Lower leg skin (tissue), 3 donors: ENCODE data around the gene RTRAF.

Source experiments
- CTCF ChIP-seq, 3 donors: fragments of 450-650 bp; IDR thresholded peaks; one replicate each; pipeline ENCODE4 v1.5.1; 2016; ENCODE audit warnings: antibody characterized with exemption in 3 of 3, mild to moderate bottlenecking in 3 of 3, moderate library complexity in 2 of 3
- POLR2A ChIP-seq, 2 donors: fragments of 450-650 bp; IDR thresholded peaks; one replicate each; pipeline ENCODE4 v1.6.1; 2016 to 2017; ENCODE audit warnings: antibody characterized with exemption in 2 of 2, mild to moderate bottlenecking in 1 of 2, moderate library complexity in 1 of 2

- TF ChIP-seq CTCF (IDR thresholded peaks at IDR 0.05) (no peak), POLR2A (IDR thresholded peaks at IDR 0.05) (peak in 1 of 2 donors; percentile 58)
Observed at GRCh38 chr14:51989293-51990234, at the start of gene RTRAF.
